GM08714 (cell line): ENCODE results near the gene TGFBR3.

Experiments
- H3K4me3 ChIP-seq: fragments of 200-500 bp; sonication (Bioruptor generic); 2 replicates; pipeline ENCODE4 v1.5.1; 2014; ENCODE audit warnings: mild to moderate bottlenecking, low read length, inconsistent platforms
- ZNF274 ChIP-seq: IDR thresholded peaks from 2 replicates; pipeline ENCODE4 v1.6.1; 2012; ENCODE audit warnings: mild to moderate bottlenecking, low read depth, low read length

TGFBR3 gene

DNA sequence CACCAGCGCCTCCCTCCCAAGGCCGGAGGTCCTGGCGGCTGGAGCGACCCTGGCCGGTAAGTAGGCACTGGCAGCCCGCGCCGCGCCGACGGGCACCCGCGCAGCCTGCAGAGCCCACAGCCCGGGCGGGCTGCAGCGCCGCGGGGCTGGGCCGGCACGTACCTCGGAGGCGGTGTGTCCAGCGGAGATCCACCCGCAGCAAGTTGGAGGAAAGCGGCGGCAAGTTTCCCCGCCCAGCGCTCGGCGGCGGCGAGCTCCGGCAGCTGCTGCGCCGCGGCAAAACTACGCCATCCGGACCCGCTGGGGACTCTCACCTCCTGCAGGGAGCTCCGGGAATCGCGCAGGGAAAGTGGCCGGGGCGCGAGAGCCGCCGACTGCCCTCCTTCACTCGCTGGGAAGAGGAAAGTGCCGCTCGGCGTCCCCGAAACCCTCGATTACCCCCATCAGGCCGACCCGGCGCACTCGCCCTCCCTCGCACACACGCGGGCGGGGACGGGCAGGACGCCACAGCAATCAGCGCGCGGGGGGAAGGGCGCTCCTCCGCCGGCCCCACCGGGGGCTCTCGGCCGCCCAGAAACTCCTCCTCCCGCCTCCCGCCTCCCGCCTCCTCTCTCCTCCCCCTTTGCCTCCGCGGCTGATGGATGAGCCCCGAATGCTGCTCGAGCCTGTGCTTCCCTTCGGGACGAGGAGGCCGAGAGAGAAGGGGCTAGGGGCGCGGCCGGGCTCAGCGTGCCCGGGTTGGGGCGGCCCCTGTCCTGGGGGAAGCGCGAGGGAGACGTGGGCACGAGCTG lies at the start of gene TGFBR3:
Gene TGFBR3 (minus strand): TSS at position 436 of the 791 bp plus-strand sequence. CDS start 24,620 bp downstream, outside the sequence.
- TF ChIP-seq ZNF274: no peak
- peak within 1 kb of the TSS; percentile 69 for H3K4me3 ChIP-seq

DNA sequence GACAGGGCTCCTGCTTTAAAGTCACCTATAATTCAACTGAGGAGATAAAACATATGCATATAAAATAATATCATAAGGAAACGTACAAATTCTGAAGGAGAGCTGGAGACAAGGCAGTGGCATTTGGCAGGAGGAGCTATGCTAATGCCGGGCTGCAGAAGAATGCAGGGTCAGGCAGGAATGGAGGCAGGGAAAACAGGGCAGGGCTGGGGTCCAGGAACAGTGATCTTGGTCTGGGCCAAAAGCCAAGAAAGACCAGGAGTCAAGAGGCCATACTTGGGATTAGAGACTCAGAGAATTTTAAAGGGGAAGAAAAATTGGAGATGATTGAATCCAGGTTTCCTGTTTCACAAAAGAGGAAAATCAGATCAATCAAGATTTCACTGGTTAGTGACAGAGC lies 43.3 kb upstream of the TGFBR3 start:
- H3K4me3 ChIP-seq: no peak overlapping the region
- no peak for TF ChIP-seq ZNF274

- no peak overlapping the region for H3K4me3 ChIP-seq
- no peak for TF ChIP-seq ZNF274
Observed at GRCh38 chr1:91928026-91928425, 42.1 kb upstream of the TGFBR3 start.

DNA sequence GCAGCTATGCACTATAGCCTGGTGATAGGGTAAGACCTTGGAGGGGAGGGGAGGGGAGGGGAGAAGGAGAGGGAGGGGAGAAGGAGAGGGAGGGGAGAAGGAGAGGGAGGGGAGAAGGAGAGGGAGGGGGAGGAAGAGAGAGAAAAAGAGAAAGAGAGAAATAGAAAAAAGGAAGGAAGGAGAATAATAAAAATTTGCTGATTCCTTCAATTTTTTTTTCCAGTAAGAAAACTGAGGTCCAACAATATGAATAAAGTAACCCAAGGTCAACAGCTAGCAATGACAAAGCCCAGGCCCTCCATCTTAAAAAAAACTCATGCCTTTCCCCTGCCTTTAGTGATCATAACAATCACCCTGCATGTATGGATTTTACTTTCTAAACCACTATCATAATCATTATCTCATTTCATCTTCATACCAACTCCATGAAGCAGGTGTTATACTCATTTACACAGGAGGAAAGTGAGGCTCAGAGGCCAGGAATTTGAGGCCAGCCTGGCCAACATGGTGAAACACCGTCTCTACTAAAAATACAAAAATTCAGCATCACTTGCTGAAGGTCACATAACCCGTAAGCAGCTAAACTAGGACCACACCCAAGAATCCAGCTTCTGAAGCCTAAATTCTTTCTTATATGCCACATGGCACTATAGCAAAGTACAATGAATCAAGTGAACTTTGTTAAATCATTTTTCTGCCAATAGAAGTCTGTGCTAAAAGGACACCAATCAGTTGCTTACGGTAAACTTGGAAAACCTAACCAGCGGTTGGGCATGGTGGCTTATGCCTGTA lies 39.9 kb upstream of the TGFBR3 start:
- H3K4me3 ChIP-seq: no peak overlapping the region
- no peak for TF ChIP-seq ZNF274

DNA sequence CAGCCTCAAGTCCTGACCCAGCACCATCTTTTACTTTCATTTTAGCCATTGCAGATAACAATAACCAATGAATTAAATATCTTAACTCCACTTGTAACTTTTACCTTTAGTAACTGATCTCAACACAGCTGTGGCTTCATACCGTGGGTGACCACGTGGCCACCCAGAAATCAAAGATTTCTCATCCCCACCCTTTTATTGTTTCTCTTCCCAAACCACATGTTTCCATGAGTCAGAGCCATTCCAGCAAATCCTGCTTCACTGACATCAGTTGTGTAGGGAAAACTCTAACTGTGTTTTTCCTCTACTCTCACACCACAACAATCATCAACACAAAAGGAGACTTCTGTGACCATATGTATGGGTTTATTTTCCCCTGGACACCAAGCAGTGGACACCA lies 38.2 kb upstream of the TGFBR3 start:
- no peak overlapping the region for H3K4me3 ChIP-seq
- TF ChIP-seq ZNF274: no peak

GRCh38 chr1:91919962-91920361 lies 34.0 kb upstream of the TGFBR3 start:
- no peak overlapping the region for H3K4me3 ChIP-seq
- no peak for TF ChIP-seq ZNF274

GRCh38 chr1:91916811-91917460 lies 31.0 kb upstream of the TGFBR3 start:
- TF ChIP-seq ZNF274: no peak
- H3K4me3 ChIP-seq: no peak overlapping the region

DNA sequence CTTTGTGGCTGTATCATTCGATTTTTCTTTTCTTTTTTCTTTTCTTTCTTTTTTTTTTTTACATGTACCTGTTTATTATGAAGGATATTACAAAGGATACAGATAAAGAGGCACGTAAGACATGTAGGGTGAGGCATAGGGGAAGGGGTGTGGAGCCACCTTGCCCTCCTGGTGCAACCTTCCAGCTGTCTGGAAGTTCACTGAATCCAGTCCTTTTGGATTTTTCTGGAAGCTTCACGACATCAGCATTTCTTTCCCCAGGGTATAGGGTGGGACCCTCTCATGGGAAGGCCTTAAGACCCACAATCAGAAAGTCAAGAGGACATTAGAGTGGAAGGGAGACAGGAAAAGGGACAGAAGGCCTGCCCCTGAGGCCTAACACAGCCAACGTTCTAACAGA lies 30.1 kb upstream of the TGFBR3 start:
- no peak overlapping the region for H3K4me3 ChIP-seq
- TF ChIP-seq ZNF274: no peak

DNA sequence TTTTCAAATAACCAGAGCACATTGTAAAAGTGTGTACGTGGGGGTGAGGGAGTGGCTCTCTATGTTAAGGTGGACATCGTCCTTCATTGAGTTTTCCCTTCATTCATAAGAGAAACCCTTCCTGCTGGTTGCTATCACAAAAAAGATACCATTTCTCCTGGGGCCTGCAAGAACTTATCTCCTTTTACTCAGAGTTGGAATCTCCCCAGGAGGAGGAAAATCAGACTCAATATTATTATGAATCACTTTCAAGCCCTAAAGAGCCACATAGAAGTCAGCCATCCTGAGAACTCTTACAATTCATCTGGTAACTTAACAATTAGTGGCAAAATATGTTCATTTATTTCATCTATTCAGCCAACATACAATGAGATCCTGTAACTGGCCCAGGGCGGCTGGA lies 27.1 kb upstream of the TGFBR3 start:
- no peak for TF ChIP-seq ZNF274

GRCh38 chr1:91912266-91912665 lies 26.3 kb upstream of the TGFBR3 start:
- H3K4me3 ChIP-seq: no peak overlapping the region
- no peak for TF ChIP-seq ZNF274

More for the DNA sequence above, 27.1 kb upstream of the TGFBR3 start:
- no peak overlapping the region for H3K4me3 ChIP-seq

DNA sequence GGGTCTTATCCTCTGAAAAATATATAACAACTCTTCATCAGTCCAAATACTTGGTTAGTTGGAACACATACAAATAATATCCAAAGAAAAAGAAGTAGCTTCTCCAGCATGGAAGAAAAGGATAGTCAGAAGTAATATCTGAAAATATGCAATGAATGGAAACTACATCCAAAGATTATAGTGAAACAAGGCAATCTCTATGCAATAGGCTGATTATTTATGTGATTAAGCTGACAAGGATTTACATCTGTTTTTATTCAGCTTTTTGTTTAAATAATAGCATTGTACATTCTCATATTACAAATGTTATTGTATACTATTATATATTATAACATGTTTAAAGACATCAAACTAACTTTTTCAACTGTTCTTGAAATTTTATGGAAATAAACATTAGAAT lies 15.3 kb upstream of the TGFBR3 start:
- TF ChIP-seq ZNF274: no peak
- no peak overlapping the region for H3K4me3 ChIP-seq

DNA sequence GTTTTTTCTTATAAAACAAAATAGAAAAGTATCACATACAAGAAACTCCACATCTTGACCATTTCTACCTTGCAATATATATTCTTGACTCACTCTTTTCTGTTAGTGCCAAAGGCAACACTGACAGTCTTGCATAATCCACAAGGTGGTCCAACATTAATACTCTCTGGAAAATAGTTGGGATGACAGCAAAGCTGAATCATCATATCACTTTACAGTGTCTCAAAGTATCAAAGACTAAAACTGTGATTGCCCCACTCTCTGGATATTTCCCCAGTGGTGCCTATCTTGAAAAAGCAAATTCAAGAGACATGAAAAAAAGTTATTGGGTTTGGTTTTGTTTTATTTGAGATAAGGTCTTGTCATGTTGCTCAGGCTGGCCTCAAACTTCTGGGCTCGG lies 14.6 kb upstream of the TGFBR3 start:
- TF ChIP-seq ZNF274: no peak
- no peak overlapping the region for H3K4me3 ChIP-seq

DNA sequence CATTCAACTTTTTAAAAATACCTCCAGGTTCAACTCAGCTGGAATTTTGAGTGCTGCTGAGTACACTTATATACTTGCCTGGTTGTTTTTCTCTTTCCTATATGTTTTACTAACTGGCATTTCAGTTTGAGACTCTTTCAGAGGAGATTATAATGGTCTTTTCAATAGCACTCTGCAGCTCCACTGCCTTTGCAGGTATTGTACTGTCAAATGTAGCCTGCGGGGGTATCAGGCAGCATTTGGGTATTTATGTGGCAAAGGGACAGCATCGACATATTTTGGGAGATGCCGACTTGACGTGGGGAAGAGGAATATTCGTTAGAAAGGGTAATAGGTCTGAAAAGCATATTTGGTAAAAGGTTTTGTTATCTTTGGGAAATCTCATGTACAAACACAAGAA lies 11.1 kb upstream of the TGFBR3 start:
- no peak for TF ChIP-seq ZNF274
- no peak overlapping the region for H3K4me3 ChIP-seq

GRCh38 chr1:91895832-91896556 lies 10.0 kb upstream of the TGFBR3 start:
- TF ChIP-seq ZNF274: no peak
- no peak overlapping the region for H3K4me3 ChIP-seq
